Peyer's patch (tissue), 4 donors: ENCODE measurements around the gene SEH1L.

Source experiments
- CTCF ChIP-seq, 6 experiments: fragments of 450-650 bp in 4 of 6; fragments of 200-600 bp in 2 of 6; sonication (generic) in 1 of 6; IDR thresholded peaks; one replicate each; pipeline ENCODE4 v1.5.1; 2017 to 2019; ENCODE audit warnings: antibody characterized with exemption in 6 of 6, mild to moderate bottlenecking in 3 of 6, moderate library complexity in 1 of 6
- POLR2A ChIP-seq, 2 donors: fragments of 450-650 bp; IDR thresholded peaks; one replicate each; pipeline ENCODE4 v1.5.1; 2017; ENCODE audit warnings: antibody characterized with exemption in 2 of 2, mild to moderate bottlenecking in 2 of 2, moderate library complexity in 2 of 2

GRCh38 chr18:13028869-13029268 is 81.1 kb downstream of the SEH1L start:
- TF ChIP-seq CTCF (IDR thresholded peaks at IDR 0.05) (no peak), POLR2A (IDR thresholded peaks at IDR 0.05) (no peak)
